ENCODE measurements around the gene ALG9. TPM values are rescaled to one million over a fixed set of nuclear protein-coding genes. Genes with fewer than 3 reads are reported as not detected.
A peak's percentile ranks its signal among the peaks of the same experiment; 100 is the strongest.
"Not testable (repeated sequence)": the region's sequence is repeated elsewhere in the genome, so short reads cannot be mapped to it uniquely, and the experiment has no call there.

Gene ALG9
- polyA plus RNA-seq, 6 donors from 2014 or later: 12.7 to 36.5 (median 14.9) TPM

DNA sequence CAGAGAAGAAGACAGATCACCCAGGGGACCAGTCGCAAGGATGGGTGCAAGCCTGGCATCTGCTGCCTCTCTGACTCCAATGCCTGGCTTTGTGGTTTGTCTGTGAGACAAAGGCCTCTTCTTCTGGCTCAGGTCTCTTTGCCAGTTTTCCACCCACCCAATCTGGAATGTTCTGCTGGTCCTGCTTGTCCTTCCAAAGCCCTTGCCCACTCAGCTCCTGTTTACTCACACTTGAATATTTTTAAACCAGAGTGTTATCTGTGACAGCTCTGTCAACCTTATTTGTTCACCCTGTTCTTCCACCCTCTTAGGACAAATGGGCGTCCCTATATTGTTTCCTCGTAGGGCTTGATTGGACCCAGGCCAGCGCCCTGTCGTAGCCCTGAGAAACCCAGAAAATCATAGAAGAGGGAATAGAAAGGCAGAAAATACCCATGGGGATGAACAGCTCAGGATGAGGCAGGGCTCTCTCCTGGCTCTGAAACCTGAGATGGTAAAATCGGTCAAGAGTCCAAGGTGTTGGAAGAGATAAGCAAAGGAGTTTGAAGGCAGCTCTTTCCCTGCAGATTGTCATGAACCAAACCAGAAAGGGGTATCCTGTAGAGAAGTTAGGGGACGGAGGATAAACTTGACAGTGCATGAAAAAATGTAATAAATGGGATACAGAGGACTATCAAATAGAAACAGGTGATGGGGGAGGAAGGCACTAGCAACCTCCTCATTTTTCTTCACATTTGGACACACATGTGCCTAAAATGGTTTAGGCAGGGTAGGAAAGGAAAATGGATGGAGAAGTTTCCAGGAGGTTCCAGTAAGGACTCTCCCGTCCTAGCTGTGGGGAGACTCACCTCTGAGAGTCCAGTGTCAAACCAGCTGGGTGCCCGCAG is 39.5 kb upstream of the ALG9 start:
- Mint-ChIP-seq H3K27me3 (peaks cover 65 to 80% (median 66%) of the 10 kb centered on the region in 3 donors), H3K36me3 (no peaks in the 10 kb centered on the region), H3K4me3 (no peak overlapping the region), H3K27ac (peak overlapping the region in 1 of 6 donors; percentile 50), H3K9me3 (peaks cover 0 to under 1% (median 0%) of the 10 kb centered on the region in 7 donors), H3K4me1 (peaks cover 0 to 5% (median 0%) of the 10 kb centered on the region in 3 donors)
- no peak for DNase-seq
- ATAC-seq (ENCODE audit: low read depth in 2 of 2): no peak

DNA sequence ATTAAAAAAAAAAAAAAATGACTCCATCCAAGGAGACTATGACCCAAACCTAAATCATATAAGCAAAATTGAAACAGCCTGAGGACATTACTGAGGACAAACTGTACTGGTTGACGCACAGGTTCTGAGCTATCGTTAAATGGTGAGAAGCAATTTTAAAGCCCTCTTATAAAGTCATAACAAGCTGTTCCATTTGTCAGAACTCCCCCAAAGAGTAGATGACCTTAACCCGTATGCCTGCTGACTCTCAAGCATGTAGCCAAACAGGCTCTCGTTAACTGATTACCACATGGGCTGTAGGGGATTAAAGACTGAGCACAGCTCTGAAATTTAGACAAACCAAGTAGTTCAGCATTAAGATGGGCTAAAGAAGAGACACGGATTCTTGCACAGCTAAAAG is 38.0 kb upstream of the ALG9 start:
- Mint-ChIP-seq H3K27ac (no peak overlapping the region), H3K27me3 (peaks cover 58 to 79% (median 58%) of the 10 kb centered on the region in 3 donors), H3K9me3 (peaks cover 2 to 14% (median 6%) of the 10 kb centered on the region in 7 donors), H3K36me3 (peaks cover 6 to 7% of the 10 kb centered on the region in 2 donors), H3K4me3 (no peak overlapping the region), H3K4me1 (peaks cover 0 to 5% (median 0%) of the 10 kb centered on the region in 3 donors)
- ATAC-seq (ENCODE audit: low read depth in 2 of 2): no peak
- no peak for DNase-seq

DNA sequence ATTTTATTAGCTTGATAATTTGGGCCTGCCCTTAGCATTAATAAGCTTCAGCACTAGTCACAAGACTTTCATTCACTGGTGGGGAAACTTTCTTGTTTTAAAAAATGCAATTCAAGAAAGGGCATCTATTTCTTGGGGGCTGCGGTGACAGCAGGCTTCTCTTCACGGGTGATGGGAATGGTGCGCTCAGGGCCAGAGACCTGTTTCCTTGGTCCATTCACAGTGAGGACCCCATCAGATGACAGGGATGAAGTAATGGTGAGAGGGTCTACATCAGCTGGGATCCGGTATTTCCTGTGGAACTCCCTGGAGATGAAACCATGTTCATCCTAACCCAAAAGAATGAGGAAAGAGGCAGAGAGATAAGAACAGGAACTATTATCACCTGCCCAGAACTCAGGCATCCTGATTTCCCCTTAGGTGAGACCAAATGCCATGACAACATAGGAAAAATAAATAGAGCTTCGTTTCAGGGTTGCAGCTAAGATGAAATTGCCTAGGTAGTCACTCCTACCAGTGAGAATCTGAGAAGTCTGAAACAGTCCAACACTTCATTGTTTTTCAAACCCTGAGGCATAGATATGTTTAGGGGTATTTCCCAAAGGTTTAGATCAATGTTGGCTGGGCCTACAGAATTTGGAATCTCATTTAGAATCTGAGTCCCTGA is 37.4 kb upstream of the ALG9 start:
- Mint-ChIP-seq H3K9me3 (peaks cover 2 to 14% (median 6%) of the 10 kb centered on the region in 7 donors), H3K36me3 (peaks cover 6 to 7% of the 10 kb centered on the region in 2 donors), H3K4me1 (peaks cover 0 to 5% (median 0%) of the 10 kb centered on the region in 3 donors), H3K27ac (no peak overlapping the region), H3K27me3 (peaks cover 52 to 74% (median 52%) of the 10 kb centered on the region in 3 donors), H3K4me3 (no peak overlapping the region)
- no peak for DNase-seq
- no peak for ATAC-seq (ENCODE audit: low read depth in 2 of 2)

DNA sequence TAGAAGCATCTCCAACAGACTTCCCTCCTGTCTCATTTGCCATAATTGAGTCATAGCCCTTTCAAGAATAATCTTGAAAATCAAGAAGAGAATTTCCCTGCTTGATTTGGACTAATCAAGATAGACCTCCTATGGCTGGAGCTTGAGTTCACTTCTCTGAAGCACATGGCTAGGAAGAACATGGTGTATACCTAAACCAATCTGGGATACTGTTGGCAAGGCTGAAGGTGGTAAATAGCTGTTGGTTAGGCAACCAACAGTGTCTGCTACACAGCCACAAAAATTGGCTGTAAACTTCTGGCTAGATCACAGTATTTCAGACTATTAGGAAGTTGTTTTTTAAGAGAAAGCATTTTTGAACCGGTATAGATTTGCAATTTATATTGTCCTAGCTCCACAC is 35.3 kb upstream of the ALG9 start:
- peaks cover 6 to 7% of the 10 kb centered on the region in 2 donors for H3K36me3 Mint-ChIP-seq
- H3K27me3 Mint-ChIP-seq: peaks cover 48 to 60% (median 52%) of the 10 kb centered on the region in 3 donors
- no peak overlapping the region for H3K4me3 Mint-ChIP-seq
- H3K27ac Mint-ChIP-seq: no peak overlapping the region
- H3K9me3 Mint-ChIP-seq: peaks cover 2 to 14% (median 6%) of the 10 kb centered on the region in 7 donors
- no peak for DNase-seq
- no peaks in the 10 kb centered on the region for H3K4me1 Mint-ChIP-seq
- ATAC-seq (ENCODE audit: low read depth in 2 of 2): no peak

DNA sequence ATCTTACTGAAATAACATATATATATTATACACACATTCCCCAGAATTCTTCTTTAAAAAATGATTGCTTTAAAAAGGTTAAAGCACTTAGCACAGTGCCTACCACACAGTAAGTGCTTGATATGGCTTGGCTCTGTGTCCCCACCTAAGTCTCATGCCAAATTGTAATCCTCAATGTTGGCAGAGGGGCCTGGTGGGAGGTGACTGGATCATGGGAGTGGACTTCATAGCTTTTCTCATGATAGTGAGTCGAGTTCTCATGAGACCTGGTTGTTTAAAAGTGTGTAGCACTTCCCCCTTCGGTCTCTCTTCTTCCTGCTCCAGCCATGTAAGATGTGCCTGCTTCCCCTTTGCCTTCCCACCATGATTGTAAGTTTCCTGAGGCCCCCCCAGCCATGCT is 34.0 kb upstream of the ALG9 start:
- H3K36me3 Mint-ChIP-seq: peaks cover 6 to 7% of the 10 kb centered on the region in 2 donors
- peaks cover 45 to 47% (median 46%) of the 10 kb centered on the region in 3 donors for H3K27me3 Mint-ChIP-seq
- H3K9me3 Mint-ChIP-seq: peaks cover 2 to 14% (median 6%) of the 10 kb centered on the region in 7 donors

DNA sequence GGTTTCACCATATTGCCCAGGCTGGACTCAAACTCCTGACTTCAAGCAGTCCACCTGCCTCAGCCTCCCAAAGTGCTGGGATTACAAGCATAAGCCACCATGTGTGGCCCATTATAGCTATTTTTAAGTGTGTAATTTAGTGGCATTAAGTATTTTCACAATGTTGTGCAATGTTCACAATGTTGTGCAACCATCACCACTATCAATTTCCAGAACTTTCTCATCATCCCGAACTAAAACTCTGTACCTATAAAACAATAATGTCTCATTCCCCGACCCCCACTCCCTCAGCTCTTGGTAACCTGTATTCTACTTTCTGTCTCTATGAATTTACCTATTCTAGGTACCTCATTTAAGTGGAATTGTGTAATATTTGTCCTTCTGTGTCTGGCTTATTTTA is 15.5 kb upstream of the ALG9 start:
- no peak for ATAC-seq (ENCODE audit: low read depth in 2 of 2)
- Mint-ChIP-seq H3K36me3 (no peaks in the 10 kb centered on the region), H3K4me1 (no peaks in the 10 kb centered on the region), H3K9me3 (peaks cover 0 to 3% (median 0%) of the 10 kb centered on the region in 7 donors), H3K27ac (no peak overlapping the region), H3K27me3 (no peaks in the 10 kb centered on the region), H3K4me3 (no peak overlapping the region)
- no peak for DNase-seq

More for the DNA sequence above, 34.0 kb upstream of the ALG9 start:
- Mint-ChIP-seq H3K4me3 (no peak overlapping the region), H3K4me1 (no peaks in the 10 kb centered on the region), H3K27ac (no peak overlapping the region)
- ATAC-seq (ENCODE audit: low read depth in 2 of 2) (no peak), DNase-seq (no peak)

DNA sequence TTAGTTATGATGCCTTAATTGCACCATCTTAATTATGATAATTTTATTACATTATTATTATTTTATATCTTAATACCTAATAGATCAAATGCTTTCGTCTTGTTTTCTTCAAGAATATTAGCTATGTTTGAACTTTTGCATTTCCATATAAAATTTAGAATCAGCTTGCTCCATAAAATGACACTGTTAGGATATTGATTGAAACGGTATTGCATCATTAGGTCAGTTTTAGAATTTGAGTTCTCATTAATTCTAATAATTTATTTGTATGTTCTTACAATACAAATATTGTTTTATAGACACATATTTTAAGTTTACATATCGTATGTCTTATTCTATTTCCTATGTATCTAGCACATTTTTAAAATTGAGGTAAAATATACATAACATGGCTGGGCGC is 14.7 kb upstream of the ALG9 start:
- H3K4me1 Mint-ChIP-seq: peaks cover 0 to under 1% (median 0%) of the 10 kb centered on the region in 3 donors

DNA sequence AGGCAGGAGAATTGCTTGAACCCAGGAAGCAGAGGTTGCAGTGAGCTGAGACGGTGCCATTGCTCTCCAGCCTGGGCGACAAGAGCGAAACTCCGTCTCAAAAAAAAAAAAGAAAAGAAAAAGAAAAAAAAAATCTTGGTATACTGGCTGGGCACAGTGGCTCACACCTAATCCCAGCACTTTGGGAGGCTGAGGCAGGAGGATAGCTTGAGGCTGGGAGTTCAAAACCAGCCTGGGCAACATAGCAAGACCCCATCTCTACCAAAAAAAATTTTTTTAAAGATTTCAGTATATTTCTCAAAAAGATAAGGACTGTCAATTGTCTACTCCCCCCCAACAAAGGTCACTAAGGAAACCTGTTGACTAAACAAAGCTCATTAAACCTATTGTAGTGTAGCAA is 13.7 kb upstream of the ALG9 start:
- not testable (repeated sequence) for H3K36me3 Mint-ChIP-seq; H3K27me3 Mint-ChIP-seq; ATAC-seq (ENCODE audit: low read depth in 2 of 2)

More for the DNA sequence above, 14.7 kb upstream of the ALG9 start:
- no peak for DNase-seq
- Mint-ChIP-seq H3K4me3 (no peak overlapping the region), H3K27me3 (no peaks in the 10 kb centered on the region), H3K27ac (no peak overlapping the region), H3K9me3 (no peaks in the 10 kb centered on the region), H3K36me3 (no peaks in the 10 kb centered on the region)
- no peak for ATAC-seq (ENCODE audit: low read depth in 2 of 2)

DNA sequence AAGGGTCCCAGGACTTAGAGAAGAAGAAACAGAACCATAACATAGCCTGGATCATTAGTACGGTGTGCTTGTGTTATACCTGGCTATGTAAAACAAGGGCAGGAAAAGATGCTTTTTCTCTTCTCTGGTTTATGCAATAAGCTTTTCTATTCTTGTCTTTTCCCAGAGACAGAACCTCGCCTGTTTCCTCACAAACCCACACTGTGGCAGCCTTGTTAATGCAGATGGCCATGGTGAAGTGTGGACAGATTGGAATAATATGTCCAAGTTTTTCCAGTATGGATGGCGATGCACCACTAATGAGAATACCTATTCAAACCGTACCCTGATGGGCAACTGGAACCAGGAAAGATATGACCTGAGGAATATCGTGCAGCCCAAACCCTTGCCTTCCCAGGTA is 10.8 kb upstream of the ALG9 start:
- no peak overlapping the region for H3K27ac Mint-ChIP-seq
- H3K9me3 Mint-ChIP-seq: peaks cover 0 to 6% (median 0%) of the 10 kb centered on the region in 7 donors
- DNase-seq (no peak), ATAC-seq (ENCODE audit: low read depth in 2 of 2) (no peak)
- peaks cover 9 to 22% (median 14%) of the 10 kb centered on the region in 3 donors for H3K4me1 Mint-ChIP-seq
- H3K36me3 Mint-ChIP-seq: no peaks in the 10 kb centered on the region
- H3K27me3 Mint-ChIP-seq: no peaks in the 10 kb centered on the region
- peak overlapping the region in 1 of 8 donors; percentile 22 for H3K4me3 Mint-ChIP-seq

More for the DNA sequence above, 13.7 kb upstream of the ALG9 start:
- not testable (repeated sequence) for H3K4me1 Mint-ChIP-seq, H3K9me3 Mint-ChIP-seq, H3K27ac Mint-ChIP-seq, H3K4me3 Mint-ChIP-seq, DNase-seq

DNA sequence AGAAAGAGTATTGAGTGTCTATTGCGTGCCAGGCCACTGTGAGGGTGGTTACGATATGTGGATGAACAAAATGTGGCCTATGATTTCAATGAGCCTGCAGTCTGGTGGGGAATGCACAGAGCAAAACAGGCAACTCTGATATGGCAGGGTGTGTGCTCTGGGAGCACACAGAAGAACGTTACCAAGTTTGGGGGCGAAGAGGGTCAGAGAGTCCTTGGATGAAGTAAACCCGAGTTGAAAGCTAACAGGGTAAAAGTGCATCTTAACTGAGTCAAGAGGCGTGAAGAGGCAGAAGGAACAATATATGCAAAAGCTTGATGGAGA is 8.2 kb upstream of the ALG9 start:
- DNase-seq (no peak), ATAC-seq (ENCODE audit: low read depth in 2 of 2) (peak in 1 of 2 donors; percentile 3)
- Mint-ChIP-seq H3K36me3 (no peaks in the 10 kb centered on the region), H3K4me3 (peak overlapping the region; percentile 82 to 100 (median 96)), H3K4me1 (peaks cover 9 to 22% (median 14%) of the 10 kb centered on the region in 3 donors), H3K27ac (peak overlapping the region; percentile 98 to 100 (median 100)), H3K9me3 (peaks cover 0 to 6% (median 0%) of the 10 kb centered on the region in 7 donors), H3K27me3 (no peaks in the 10 kb centered on the region)

DNA sequence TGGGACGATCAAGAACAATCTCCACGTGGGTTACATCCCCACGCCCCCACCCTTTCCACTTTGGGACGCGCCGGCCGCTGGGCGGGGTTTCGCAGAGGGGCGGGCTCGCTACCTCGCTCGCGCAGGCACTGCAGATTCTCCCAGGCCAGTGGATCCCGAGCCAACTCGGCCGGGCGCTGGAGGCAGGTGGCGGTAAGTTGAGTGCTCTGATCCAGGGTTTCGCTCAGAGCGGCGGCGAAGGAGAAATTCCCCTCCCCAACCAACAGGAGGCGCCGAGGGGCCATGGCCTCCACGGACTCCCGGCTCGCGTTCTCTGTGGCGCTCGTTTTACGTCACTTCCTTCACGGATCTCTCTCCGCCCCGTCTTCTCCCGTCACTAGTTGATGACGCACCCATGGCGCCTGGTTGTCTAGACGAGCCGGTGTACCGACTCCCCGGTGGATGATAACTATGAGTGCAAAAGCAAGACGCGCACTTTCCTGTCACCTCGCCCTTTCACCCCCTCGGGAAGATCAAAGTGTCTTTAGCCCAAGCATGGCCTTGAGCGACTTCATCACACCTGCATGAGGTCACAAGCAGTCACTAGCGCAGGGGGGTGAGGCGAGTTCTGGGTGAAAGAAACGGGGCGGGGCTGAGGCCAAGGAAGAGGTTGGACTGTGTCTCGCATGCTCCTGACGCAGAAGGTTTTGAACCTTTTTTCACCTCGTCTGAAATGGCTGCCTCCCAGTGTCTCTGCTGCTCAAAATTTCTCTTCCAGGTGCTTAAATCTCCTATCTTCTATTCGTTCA is 7.7 kb upstream of the ALG9 start, which contains the start of the genes CFAP68 and FDXACB1:
Gene CFAP68 (plus strand): TSS at position 693 of the 788 bp plus-strand sequence. CDS start 20 bp downstream, at position 713.
Gene FDXACB1 (minus strand): TSS at position 317 of the 788 bp plus-strand sequence. CDS start 33 bp downstream, at position 284.
- no peaks in the 10 kb centered on the region for H3K27me3 Mint-ChIP-seq
- H3K4me3 Mint-ChIP-seq: peak within 1 kb of the TSS; percentile 82 to 100 (median 96)
- ATAC-seq (ENCODE audit: low read depth in 2 of 2) (peak; percentile 83 to 85), DNase-seq (peak; percentile 97)
- H3K9me3 Mint-ChIP-seq: peaks cover 0 to 6% (median 0%) of the 10 kb centered on the region in 7 donors
- peak within 1 kb of the TSS; percentile 98 to 100 (median 100) for H3K27ac Mint-ChIP-seq
- H3K4me1 Mint-ChIP-seq: peaks cover 9 to 22% (median 14%) of the 10 kb centered on the region in 3 donors
- H3K36me3 Mint-ChIP-seq: no peaks in the 10 kb centered on the region

DNA sequence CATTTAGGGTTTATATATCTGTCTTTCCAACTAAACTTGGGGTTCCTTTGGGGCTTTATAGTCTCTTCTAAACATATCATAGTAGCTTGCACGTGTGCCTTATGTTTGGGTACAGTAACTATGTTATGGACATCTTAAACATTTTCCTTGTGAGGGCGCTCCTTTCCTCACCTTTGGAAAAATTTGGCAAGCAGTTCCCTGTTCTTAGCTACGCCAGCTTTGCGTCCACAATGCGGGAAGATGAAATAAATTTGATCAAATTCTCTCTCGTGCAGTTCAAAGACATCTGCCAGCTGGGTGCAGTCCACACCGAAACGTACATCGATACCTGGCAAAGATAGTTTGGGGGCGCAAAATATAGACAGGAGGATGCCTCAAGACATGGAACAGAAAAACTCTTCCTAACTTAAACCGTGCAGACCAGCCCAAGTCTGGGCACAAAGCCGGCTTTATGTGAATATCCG is 7.0 kb upstream of the ALG9 start:
- no peak for ATAC-seq (ENCODE audit: low read depth in 2 of 2)

More for the DNA sequence above, 7.0 kb upstream of the ALG9 start:
- H3K27me3 Mint-ChIP-seq: no peaks in the 10 kb centered on the region
- peaks cover 0 to 6% (median 0%) of the 10 kb centered on the region in 7 donors for H3K9me3 Mint-ChIP-seq
- H3K27ac Mint-ChIP-seq: peak overlapping the region; percentile 98 to 100 (median 100)
- no peak for DNase-seq
- peak overlapping the region; percentile 82 to 100 (median 96) for H3K4me3 Mint-ChIP-seq
- no peaks in the 10 kb centered on the region for H3K36me3 Mint-ChIP-seq
- peaks cover 12 to 22% (median 14%) of the 10 kb centered on the region in 3 donors for H3K4me1 Mint-ChIP-seq
